HG03280 (cell line): ENCODE results near the gene PSME1.

Source experiments
- ATAC-seq: cut with Tn5 transposase; IDR thresholded peaks from one replicate; pipeline ENCODE4 v1.9.1; 2021; ENCODE audit warnings: mild to moderate bottlenecking, moderate library complexity; ENCODE audit not compliant: unreplicated experiment

The PSME1 gene

GRCh38 chr14:24186831-24187538 is 51.0 kb downstream of the PSME1 start:
- no peak for ATAC-seq

- no peak for ATAC-seq
Measured at GRCh38 chr14:24187539-24187915, 51.5 kb downstream of the PSME1 start.
